Endothelial cell of umbilical vein (primary cell): ENCODE measurements around the gene ENO2. TPM values are rescaled to one million over a fixed set of nuclear protein-coding genes. Genes with fewer than 3 reads are reported as not detected.

ENCODE experiments used
- BruUV-seq: library from RNA; stranded (reverse); fragments of 400-500 nt; replicated peaks from 2 replicates; lab custom pipeline; 2021; lab: Mats Ljungman, UMichigan
- CTCF ChIA-PET: fragments of 300-600, 350-600 bp; sonication (Branson Sonifier 250); formaldehyde crosslinking; loops from one replicate; lab custom pipeline; 2021; ENCODE audit warnings: antibody characterized with exemption, inconsistent platforms; lab: Charles Lee
- POLR2A ChIA-PET: fragments of 300-600, 350-600 bp; sonication (Branson Sonifier 250); formaldehyde crosslinking; loops from one replicate; lab custom pipeline; 2021; ENCODE audit warnings: antibody characterized with exemption, inconsistent platforms; lab: Charles Lee
- DNase-seq: peaks from one replicate; pipeline ENCODE4 v3.0.0-alpha.2; 2011; ENCODE audit warnings: low read depth, low spot score
- FAIRE-seq: peaks from 2 replicates; lab custom pipeline; 2011; peaks lifted over from hg19 to GRCh38; lab: Jason Lieb, UNC
- H2AFZ ChIP-seq: 2 replicates; pipeline ENCODE4 v1.6.0; 2012; ENCODE audit warnings: low read depth, low read length, control low read depth, inconsistent platforms
- H3K27ac ChIP-seq: 2 replicates; pipeline ENCODE4 v1.5.1; 2011; ENCODE audit warnings: low read depth, mild to moderate bottlenecking, control low read depth, low read length, moderate library complexity; ENCODE audit not compliant: insufficient read depth
- H3K27me3 ChIP-seq, 2 experiments: 2 replicates each; pipeline versions ENCODE4 v1.6.0 to v1.6.1; 2011; ENCODE audit warnings: low read length in 2 of 2, mixed read lengths in 1 of 2; ENCODE audit not compliant: control insufficient read depth in 2 of 2, insufficient read depth in 2 of 2
- H3K36me3 ChIP-seq, 2 experiments: 2 replicates in 1 of 2; 3 replicates in 1 of 2; pipeline ENCODE4 v1.5.1; 2011; ENCODE audit warnings: low read length in 2 of 2, mild to moderate bottlenecking in 1 of 2, moderate library complexity in 1 of 2; ENCODE audit not compliant: control insufficient read depth in 2 of 2, insufficient read depth in 2 of 2; ENCODE audit errors: extremely low read depth in 1 of 2
- H3K4me1 ChIP-seq: 3 replicates; pipeline ENCODE4 v1.5.1; 2011; ENCODE audit warnings: mild to moderate bottlenecking, low read length; ENCODE audit not compliant: control insufficient read depth, insufficient read depth; ENCODE audit errors: extremely low read depth
- H3K4me2 ChIP-seq: 2 replicates; pipeline ENCODE4 v1.6.1; 2011; ENCODE audit warnings: low read length, control low read depth, mixed read lengths; ENCODE audit not compliant: insufficient read depth
- H3K4me3 ChIP-seq, 3 experiments: fragments of 200-600 bp in 1 of 3; sonication (generic), shearing (Covaris generic) in 1 of 3; replicated peaks in 1 of 3; 2 replicates each; pipeline ENCODE4 v1.5.1; 2011 to 2016; ENCODE audit warnings: control low read depth in 3 of 3, low read length in 3 of 3, mild to moderate bottlenecking in 2 of 3, inconsistent platforms in 1 of 3, low read depth in 1 of 3, moderate library complexity in 1 of 3; ENCODE audit not compliant: insufficient read depth in 1 of 3
- H3K79me2 ChIP-seq: 2 replicates; pipeline ENCODE4 v1.6.0; 2012; ENCODE audit warnings: low read length, inconsistent platforms; ENCODE audit not compliant: control insufficient read depth, insufficient read depth
- H3K9ac ChIP-seq: replicated peaks from 2 replicates; pipeline ENCODE3; 2011; ENCODE audit warnings: low read length, control low read depth; ENCODE audit not compliant: insufficient read depth; ENCODE audit errors: extremely low read depth
- H3K9me1 ChIP-seq: replicated peaks from 3 replicates; pipeline ENCODE4 v1.6.0; 2011; ENCODE audit warnings: mild to moderate bottlenecking, low read length; ENCODE audit not compliant: control insufficient read depth, insufficient read depth; ENCODE audit errors: extremely low read depth
- H3K9me3 ChIP-seq: replicated peaks from 2 replicates; pipeline ENCODE4 v1.5.1; 2012; ENCODE audit warnings: low read length, inconsistent platforms; ENCODE audit not compliant: control insufficient read depth, insufficient read depth
- H4K20me1 ChIP-seq: replicated peaks from 2 replicates; pipeline ENCODE3; 2011; ENCODE audit warnings: mild to moderate bottlenecking, low read length; ENCODE audit not compliant: control insufficient read depth, insufficient read depth; ENCODE audit errors: extremely low read depth
- EZH2 ChIP-seq: IDR thresholded peaks from 2 replicates; pipeline ENCODE4 v1.6.1; 2012; ENCODE audit warnings: borderline replicate concordance, low read depth, mild to moderate bottlenecking, moderate library complexity, low read length, inconsistent platforms; ENCODE audit not compliant: severe bottlenecking
- FOS ChIP-seq: IDR thresholded peaks from 2 replicates; pipeline ENCODE4 v1.6.1; 2011; ENCODE audit warnings: mild to moderate bottlenecking, low read length, moderate library complexity, borderline replicate concordance; ENCODE audit not compliant: insufficient read depth
- GATA2 ChIP-seq: IDR thresholded peaks from 2 replicates; pipeline ENCODE4 v1.7.0; 2011; ENCODE audit warnings: low read depth, mild to moderate bottlenecking, moderate library complexity, mixed read lengths, low read length; ENCODE audit not compliant: insufficient read length, insufficient read depth
- JUN ChIP-seq: IDR thresholded peaks from 2 replicates; pipeline ENCODE4 v1.6.1; 2011; ENCODE audit warnings: borderline replicate concordance, low read depth; ENCODE audit not compliant: insufficient read length, insufficient read depth
- MYC ChIP-seq: IDR thresholded peaks from one replicate; pipeline ENCODE4 v1.6.1; 2011; ENCODE audit warnings: mild to moderate bottlenecking, low read depth, low read length
- POLR2A ChIP-seq: IDR thresholded peaks from 2 replicates; pipeline ENCODE4 v1.6.1; 2012; ENCODE audit warnings: low read depth, mild to moderate bottlenecking, control low read depth, low read length
- POLR2AphosphoS5 ChIP-seq: IDR thresholded peaks from 2 replicates; pipeline ENCODE4 v1.6.1; 2012; ENCODE audit warnings: low read depth, mild to moderate bottlenecking, control low read depth, low read length, moderate library complexity; ENCODE audit not compliant: insufficient read depth
- dilution Hi-C: fragments of 300-500 bp; cut with MboI; formaldehyde crosslinking; loops from one replicate; pipeline ENCODE4 v1.15.0; 2019; ENCODE audit warnings: low sequenced_read_pairs; ENCODE audit not compliant: extremely low pct_ligation_motif_present
- intact Hi-C: fragments of 100-400 bp; cut with micrococcal nuclease; formaldehyde crosslinking; loops from one replicate; pipeline ENCODE4 v1.10.0; 2022
- polyA plus RNA-seq, 4 experiments: library from polyadenylated mRNA; depleted of rRNA in 3 of 4; stranded (reverse) in 3 of 4; unstranded in 1 of 4; fragments of >200 nt; gene quantifications; 2 replicates each; pipeline versions ENCODE4 v1.2.1 to v1.2.3, GENCODE V29; 2011 to 2012; ENCODE audit warnings: missing spikeins in 1 of 4
- total RNA-seq: library from RNA; stranded (reverse); gene quantifications from 2 replicates; pipeline ENCODE4 v1.2.3, GENCODE V29; 2021
- TF ChIP-seq, protein P1 (sequence below), 2 donors: IDR thresholded peaks; 1 replicate in 1 of 2; 2 replicates in 1 of 2; pipeline ENCODE4 v1.5.1; 2011; ENCODE audit warnings: low read length in 2 of 2, mild to moderate bottlenecking in 2 of 2, moderate library complexity in 2 of 2, control low read depth in 1 of 2, inconsistent platforms in 1 of 2, low read depth in 1 of 2; ENCODE audit not compliant: insufficient read depth in 1 of 2; ENCODE audit errors: extremely low read depth in 1 of 2
- TF ChIP-seq, protein P2 (sequence below): IDR thresholded peaks from 2 replicates; pipeline ENCODE4 v1.6.1; 2011; ENCODE audit not compliant: insufficient read depth, insufficient read length

The ENO2 gene
- total and polyA plus RNA-seq, 2 donors (not counting 3 experiments of a cell fraction or from before 2014, with no cell fraction given) = 11.4 to 18.6 TPM

DNA sequence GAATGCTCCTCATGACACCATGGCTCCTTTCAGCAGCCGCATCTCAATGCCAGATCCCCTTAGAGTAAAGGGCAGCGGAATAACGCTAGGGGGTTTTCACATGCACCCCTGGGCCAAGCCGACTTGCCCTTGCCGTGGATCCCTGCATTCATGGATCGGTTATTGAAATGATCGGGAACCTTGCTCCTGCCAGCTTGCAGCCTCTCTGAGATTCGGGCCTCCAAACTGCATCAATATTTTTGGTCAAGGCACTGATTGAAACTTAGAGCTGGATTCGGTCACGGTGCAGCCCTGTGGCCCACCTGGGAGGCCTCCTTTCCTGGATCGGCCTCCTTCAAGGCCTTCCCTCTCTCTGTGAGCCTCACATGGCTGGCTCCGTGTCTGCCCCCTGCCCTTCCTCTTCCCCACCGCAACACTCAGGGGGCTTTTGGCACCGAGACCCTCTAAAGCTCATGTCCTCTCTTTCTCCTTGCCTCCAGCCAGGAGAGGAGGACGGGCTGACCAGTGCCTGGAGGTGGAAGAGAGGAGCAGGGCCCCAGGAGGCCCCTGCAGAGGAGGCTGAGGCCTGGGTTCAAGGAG is 38.6 kb downstream of the ENO2 start:
- POLR2A ChIA-PET = no interaction called here

More for the DNA sequence above, 38.6 kb downstream of the ENO2 start:
- Histone ChIP-seq H3K9me1 (no peaks in the 10 kb centered on the region), H3K27ac (no peak overlapping the region), H4K20me1 (no peaks in the 10 kb centered on the region), H3K9me3 (no peaks in the 10 kb centered on the region), H3K27me3 (no peaks in the 10 kb centered on the region), H3K36me3 (no peaks in the 10 kb centered on the region), H3K4me3 (no peak overlapping the region), H3K9ac (no peak overlapping the region), H2AFZ (peak overlapping the region; percentile 25), H3K4me1 (peaks cover 17% of the 10 kb centered on the region), H3K79me2 (no peaks in the 10 kb centered on the region), H3K4me2 (no peak overlapping the region)
- dilution Hi-C loops = no loop called here
- TF ChIP-seq, protein P1, sequence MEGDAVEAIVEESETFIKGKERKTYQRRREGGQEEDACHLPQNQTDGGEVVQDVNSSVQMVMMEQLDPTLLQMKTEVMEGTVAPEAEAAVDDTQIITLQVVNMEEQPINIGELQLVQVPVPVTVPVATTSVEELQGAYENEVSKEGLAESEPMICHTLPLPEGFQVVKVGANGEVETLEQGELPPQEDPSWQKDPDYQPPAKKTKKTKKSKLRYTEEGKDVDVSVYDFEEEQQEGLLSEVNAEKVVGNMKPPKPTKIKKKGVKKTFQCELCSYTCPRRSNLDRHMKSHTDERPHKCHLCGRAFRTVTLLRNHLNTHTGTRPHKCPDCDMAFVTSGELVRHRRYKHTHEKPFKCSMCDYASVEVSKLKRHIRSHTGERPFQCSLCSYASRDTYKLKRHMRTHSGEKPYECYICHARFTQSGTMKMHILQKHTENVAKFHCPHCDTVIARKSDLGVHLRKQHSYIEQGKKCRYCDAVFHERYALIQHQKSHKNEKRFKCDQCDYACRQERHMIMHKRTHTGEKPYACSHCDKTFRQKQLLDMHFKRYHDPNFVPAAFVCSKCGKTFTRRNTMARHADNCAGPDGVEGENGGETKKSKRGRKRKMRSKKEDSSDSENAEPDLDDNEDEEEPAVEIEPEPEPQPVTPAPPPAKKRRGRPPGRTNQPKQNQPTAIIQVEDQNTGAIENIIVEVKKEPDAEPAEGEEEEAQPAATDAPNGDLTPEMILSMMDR (IDR thresholded peaks at IDR 0.05; ENCODE audit: extremely low read depth in 1 of 2, insufficient read depth in 1 of 2, low read depth in 1 of 2, low read length in 2 of 2) = no peak
- TF ChIP-seq EZH2 (no peak), POLR2AphosphoS5 (no peak), MYC (no peak), GATA2 (no peak), JUN (no peak), FOS (no peak), POLR2A (no peak)
- TF ChIP-seq, protein P2, sequence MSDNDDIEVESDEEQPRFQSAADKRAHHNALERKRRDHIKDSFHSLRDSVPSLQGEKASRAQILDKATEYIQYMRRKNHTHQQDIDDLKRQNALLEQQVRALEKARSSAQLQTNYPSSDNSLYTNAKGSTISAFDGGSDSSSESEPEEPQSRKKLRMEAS = no peak
- FAIRE-seq (no peak), DNase-seq (no peak)
- CTCF ChIA-PET = interaction anchor here (1.5 kb wide), 2 partner anchors 9 to 12 kb away, joined by 4 to 8 read pairs; no protein-coding TSS in a partner anchor
- BruUV-seq = no TSS peak
- intact Hi-C loops = no loop called here
